Left ventricle myocardium inferior (tissue), 1 donor: ENCODE data around the gene GNPTAB. TPM values are rescaled to one million over a fixed set of nuclear protein-coding genes. Genes with fewer than 3 reads are reported as not detected.

Experiments used
- DNase-seq: peaks from one replicate; pipeline ENCODE4 v3.0.0-alpha.2; 2020
- H3K27ac ChIP-seq: fragments of 200-600 bp; replicated peaks from 2 replicates; pipeline ENCODE4 v1.8.0; 2021
- H3K27me3 ChIP-seq: fragments of 200-600 bp; 2 replicates; pipeline ENCODE4 v1.8.0; 2021; ENCODE audit warnings: low read depth
- H3K36me3 ChIP-seq: fragments of 200-600 bp; 2 replicates; pipeline ENCODE4 v1.8.0; 2021
- H3K4me1 ChIP-seq: fragments of 200-600 bp; 2 replicates; pipeline ENCODE4 v1.8.0; 2021
- H3K4me3 ChIP-seq: fragments of 200-600 bp; 2 replicates; pipeline ENCODE4 v1.8.0; 2021; ENCODE audit warnings: mild to moderate bottlenecking, moderate library complexity
- H3K9me3 ChIP-seq: fragments of 200-600 bp; replicated peaks from 2 replicates; pipeline ENCODE4 v1.8.0; 2021
- CTCF ChIP-seq: fragments of 200-600 bp; IDR thresholded peaks from 2 replicates; pipeline ENCODE4 v1.8.0; 2021; ENCODE audit warnings: antibody characterized with exemption, mild to moderate bottlenecking, borderline replicate concordance
- intact Hi-C: fragments of 100-400 bp; cut with micrococcal nuclease; formaldehyde crosslinking; loops from one replicate; pipeline ENCODE4 v1.11.0; 2022
- total RNA-seq: library from RNA; stranded (reverse); fragmentation: NEBNext Ultra II Directional; extraction: Animal tissue kit (Norgen Biotek cat#: 25700); gene quantifications from one replicate; pipeline ENCODE4 v1.2.1, GENCODE V29; 2021
- donor health status: DM: no; HTN: yes; CAD: no; lungs with severe emphysema.

The GNPTAB gene
- total RNA-seq, 1 donor from 2014 or later, result 55.2 TPM

- Histone ChIP-seq H3K36me3 (peaks cover 4% of the 10 kb centered on the region), H3K4me1 (peaks cover 52% of the 10 kb centered on the region), H3K9me3 (no peaks in the 10 kb centered on the region), H3K27me3 (no peaks in the 10 kb centered on the region), H3K27ac (no peak overlapping the region), H3K4me3 (no peak overlapping the region)
- DNase-seq, result no peak
- no peak for TF ChIP-seq CTCF
- intact Hi-C loops, result no loop called here
Measured at GRCh38 chr12:101706403-101706802, 124.4 kb downstream of the GNPTAB start.

- intact Hi-C loops, result no loop called here
- no peaks in the 10 kb centered on the region for H3K9me3 ChIP-seq
- peak overlapping the region; percentile 99 for H3K27ac ChIP-seq
- TF ChIP-seq CTCF, result no peak
- no peak for DNase-seq
- H3K4me3 ChIP-seq, result no peak overlapping the region
- no peaks in the 10 kb centered on the region for H3K27me3 ChIP-seq
- peaks cover 78% of the 10 kb centered on the region for H3K4me1 ChIP-seq
- H3K36me3 ChIP-seq, result peaks cover 4% of the 10 kb centered on the region
Measured at GRCh38 chr12:101703487-101703886, 127.3 kb downstream of the GNPTAB start.

GRCh38 chr12:101700299-101700820 lies 130.4 kb downstream of the GNPTAB start:
- DNase-seq, result no peak
- Histone ChIP-seq H3K27ac (peak overlapping the region; percentile 99), H3K4me1 (peaks cover 79% of the 10 kb centered on the region), H3K36me3 (peaks cover 4% of the 10 kb centered on the region), H3K27me3 (no peaks in the 10 kb centered on the region), H3K9me3 (no peaks in the 10 kb centered on the region), H3K4me3 (peak overlapping the region; percentile 89)
- intact Hi-C loops, result no loop called here
- no peak for TF ChIP-seq CTCF

- Histone ChIP-seq H3K27me3 (no peaks in the 10 kb centered on the region), H3K4me3 (peak overlapping the region; percentile 89), H3K9me3 (no peaks in the 10 kb centered on the region), H3K36me3 (peaks cover 4% of the 10 kb centered on the region), H3K4me1 (peaks cover 81% of the 10 kb centered on the region), H3K27ac (peak overlapping the region; percentile 99)
- no peak for DNase-seq
- peak; percentile 22 for TF ChIP-seq CTCF
- intact Hi-C loops, result no loop called here
Measured at GRCh38 chr12:101698800-101699347, 131.9 kb downstream of the GNPTAB start.

GRCh38 chr12:101697930-101698799 lies 132.6 kb downstream of the GNPTAB start:
- TF ChIP-seq CTCF, result no peak
- intact Hi-C loops, result no loop called here
- peak; percentile 64 for DNase-seq

More at GRCh38 chr12:101697930-101698799, 132.6 kb downstream of the GNPTAB start:
- peaks cover 2% of the 10 kb centered on the region for H3K36me3 ChIP-seq
- peak overlapping the region; percentile 89 for H3K4me3 ChIP-seq
- no peaks in the 10 kb centered on the region for H3K27me3 ChIP-seq
- peaks cover 75% of the 10 kb centered on the region for H3K4me1 ChIP-seq
- H3K27ac ChIP-seq, result peak overlapping the region; percentile 99
- H3K9me3 ChIP-seq, result no peaks in the 10 kb centered on the region
